GM12873 (cell line): ENCODE measurements around the gene RAD52.

Experiments
- TF ChIP-seq, protein P1 (sequence below): IDR thresholded peaks from 2 replicates; pipeline ENCODE4 v1.5.1; 2012; ENCODE audit warnings: low read depth, mild to moderate bottlenecking, moderate library complexity, low read length, control low read depth; ENCODE audit not compliant: insufficient read depth; ENCODE audit errors: missing control alignments

The RAD52 gene

GRCh38 chr12:966724-967123 is 17.2 kb upstream of the RAD52 start:
- TF ChIP-seq, protein P1, sequence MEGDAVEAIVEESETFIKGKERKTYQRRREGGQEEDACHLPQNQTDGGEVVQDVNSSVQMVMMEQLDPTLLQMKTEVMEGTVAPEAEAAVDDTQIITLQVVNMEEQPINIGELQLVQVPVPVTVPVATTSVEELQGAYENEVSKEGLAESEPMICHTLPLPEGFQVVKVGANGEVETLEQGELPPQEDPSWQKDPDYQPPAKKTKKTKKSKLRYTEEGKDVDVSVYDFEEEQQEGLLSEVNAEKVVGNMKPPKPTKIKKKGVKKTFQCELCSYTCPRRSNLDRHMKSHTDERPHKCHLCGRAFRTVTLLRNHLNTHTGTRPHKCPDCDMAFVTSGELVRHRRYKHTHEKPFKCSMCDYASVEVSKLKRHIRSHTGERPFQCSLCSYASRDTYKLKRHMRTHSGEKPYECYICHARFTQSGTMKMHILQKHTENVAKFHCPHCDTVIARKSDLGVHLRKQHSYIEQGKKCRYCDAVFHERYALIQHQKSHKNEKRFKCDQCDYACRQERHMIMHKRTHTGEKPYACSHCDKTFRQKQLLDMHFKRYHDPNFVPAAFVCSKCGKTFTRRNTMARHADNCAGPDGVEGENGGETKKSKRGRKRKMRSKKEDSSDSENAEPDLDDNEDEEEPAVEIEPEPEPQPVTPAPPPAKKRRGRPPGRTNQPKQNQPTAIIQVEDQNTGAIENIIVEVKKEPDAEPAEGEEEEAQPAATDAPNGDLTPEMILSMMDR: no peak

DNA sequence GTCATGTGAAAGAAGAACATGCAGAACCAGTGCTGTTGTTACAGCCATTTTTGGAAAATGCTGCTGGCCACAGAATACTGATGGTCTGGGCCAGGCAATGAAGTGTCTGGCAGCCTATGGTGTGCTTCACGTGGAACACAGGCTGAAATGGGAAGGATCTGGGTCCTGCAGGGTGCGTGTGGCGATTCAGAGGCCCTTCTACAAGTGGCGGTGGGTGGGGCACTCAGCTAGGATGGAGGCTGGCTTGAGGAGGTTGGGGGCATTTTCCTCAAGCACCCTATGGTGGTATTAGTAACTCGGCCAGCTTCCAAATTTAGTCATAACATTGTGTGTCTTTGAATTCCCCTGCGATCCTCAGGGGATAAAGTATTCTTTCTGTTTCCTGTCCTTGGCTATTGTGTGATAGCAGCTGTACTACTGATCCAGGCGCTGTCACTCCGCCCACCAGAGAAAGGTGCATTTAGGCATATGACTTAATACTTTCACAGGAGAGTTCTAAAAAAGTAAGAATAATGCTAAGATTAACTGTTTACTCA is 9.2 kb upstream of the RAD52 start:
- TF ChIP-seq, protein P1: no peak

DNA sequence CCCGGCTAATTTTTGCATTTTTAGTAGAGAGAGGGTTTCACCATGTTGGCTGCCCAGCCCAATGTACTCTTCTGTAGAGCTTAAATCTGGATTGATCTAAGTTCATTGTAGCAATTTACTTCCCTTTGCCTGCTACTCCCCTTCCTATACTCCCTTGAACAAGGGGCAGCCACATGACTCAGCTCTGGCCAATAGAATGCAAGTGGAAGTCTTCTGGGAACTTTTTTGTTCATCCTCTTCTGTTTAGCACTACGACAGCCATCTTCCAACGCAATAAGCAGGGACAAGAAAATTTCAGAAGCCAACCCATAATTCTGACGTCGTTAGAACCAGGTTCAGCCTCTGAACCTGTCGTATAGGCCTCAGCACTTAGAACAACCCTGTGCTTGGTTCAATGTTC is 6.4 kb upstream of the RAD52 start:
- TF ChIP-seq, protein P1: no peak

- TF ChIP-seq, protein P1: no peak
Observed at GRCh38 chr12:954741-955140, 5.2 kb upstream of the RAD52 start.

GRCh38 chr12:953776-954175 is 4.3 kb upstream of the RAD52 start:
- TF ChIP-seq, protein P1: no peak

DNA sequence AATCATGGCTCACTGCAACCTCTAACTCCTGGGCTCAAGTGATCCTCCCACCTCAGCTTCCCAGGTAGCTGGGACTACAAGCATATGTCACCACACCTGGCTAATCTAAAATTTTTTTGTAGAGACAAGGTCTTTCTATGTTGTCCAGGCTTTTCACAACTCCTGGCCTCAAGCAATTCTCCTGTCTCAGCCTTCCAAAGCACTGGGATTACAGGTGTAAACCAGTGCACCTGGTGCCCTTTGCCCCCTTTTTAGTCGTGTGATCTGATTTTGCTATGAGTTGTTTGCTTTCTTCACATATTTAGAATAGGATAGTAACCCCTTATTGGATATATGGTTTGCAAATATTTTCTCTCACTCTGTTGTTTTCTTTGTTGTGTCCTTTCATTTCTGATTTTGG is 1.7 kb upstream of the RAD52 start:
- TF ChIP-seq, protein P1: no peak

GRCh38 chr12:948238-948637 is 1.3 kb downstream of the RAD52 start:
- TF ChIP-seq, protein P1: no peak
